Esophagus muscularis mucosa (tissue), 4 donors: ENCODE results near the gene GTF2A2.

Source experiments
- EP300 ChIP-seq: sonication (generic); formaldehyde crosslinking; IDR thresholded peaks from one replicate; pipeline ENCODE4 v1.6.1; 2017; ENCODE audit warnings: antibody characterized with exemption
- POLR2A ChIP-seq: fragments of 450-650 bp; IDR thresholded peaks from one replicate; pipeline ENCODE4 v1.6.1; 2017; ENCODE audit warnings: antibody characterized with exemption, moderate library complexity, mild to moderate bottlenecking, low read depth
- POLR2AphosphoS5 ChIP-seq, 2 donors: sonication (generic); formaldehyde crosslinking; IDR thresholded peaks; one replicate each; pipeline ENCODE4 v1.6.1; 2017; ENCODE audit warnings: antibody characterized with exemption in 2 of 2
- TF ChIP-seq, protein P1 (sequence below), 3 experiments: fragments of 200-600 bp in 2 of 3; fragments of 450-650 bp in 1 of 3; sonication (generic) in 2 of 3; IDR thresholded peaks; one replicate each; pipeline ENCODE4 v1.5.1; 2017 to 2019; ENCODE audit warnings: antibody characterized with exemption in 3 of 3, mild to moderate bottlenecking in 2 of 3, moderate library complexity in 1 of 3

DNA sequence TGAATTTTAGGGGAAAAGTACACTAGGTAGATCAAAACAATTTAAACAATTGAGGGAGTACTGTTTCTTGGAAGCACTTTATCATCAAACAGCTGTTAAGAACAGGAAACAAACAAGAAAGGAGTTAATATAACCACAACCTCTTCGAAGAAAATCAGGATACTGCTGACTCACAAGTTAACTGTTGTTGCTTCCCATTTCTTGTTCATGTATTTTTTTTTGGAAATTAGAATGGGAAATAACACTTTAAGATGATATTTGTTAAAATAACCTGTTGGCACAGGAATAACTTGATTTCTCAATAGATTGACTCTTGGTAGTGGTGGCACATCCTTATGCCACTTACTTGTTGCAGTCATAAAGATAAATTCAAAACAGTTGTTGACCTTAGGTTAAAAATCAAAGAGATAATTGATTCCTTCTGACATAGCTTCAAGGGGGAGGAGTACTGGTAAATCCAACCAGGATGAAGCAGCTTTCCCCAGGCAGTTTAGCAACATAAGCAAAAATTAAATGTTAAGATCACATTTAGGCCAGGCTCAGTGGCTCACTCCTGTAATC, 28.5 kb upstream of the GTF2A2 start:
- TF ChIP-seq, protein P1, sequence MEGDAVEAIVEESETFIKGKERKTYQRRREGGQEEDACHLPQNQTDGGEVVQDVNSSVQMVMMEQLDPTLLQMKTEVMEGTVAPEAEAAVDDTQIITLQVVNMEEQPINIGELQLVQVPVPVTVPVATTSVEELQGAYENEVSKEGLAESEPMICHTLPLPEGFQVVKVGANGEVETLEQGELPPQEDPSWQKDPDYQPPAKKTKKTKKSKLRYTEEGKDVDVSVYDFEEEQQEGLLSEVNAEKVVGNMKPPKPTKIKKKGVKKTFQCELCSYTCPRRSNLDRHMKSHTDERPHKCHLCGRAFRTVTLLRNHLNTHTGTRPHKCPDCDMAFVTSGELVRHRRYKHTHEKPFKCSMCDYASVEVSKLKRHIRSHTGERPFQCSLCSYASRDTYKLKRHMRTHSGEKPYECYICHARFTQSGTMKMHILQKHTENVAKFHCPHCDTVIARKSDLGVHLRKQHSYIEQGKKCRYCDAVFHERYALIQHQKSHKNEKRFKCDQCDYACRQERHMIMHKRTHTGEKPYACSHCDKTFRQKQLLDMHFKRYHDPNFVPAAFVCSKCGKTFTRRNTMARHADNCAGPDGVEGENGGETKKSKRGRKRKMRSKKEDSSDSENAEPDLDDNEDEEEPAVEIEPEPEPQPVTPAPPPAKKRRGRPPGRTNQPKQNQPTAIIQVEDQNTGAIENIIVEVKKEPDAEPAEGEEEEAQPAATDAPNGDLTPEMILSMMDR (IDR thresholded peaks at IDR 0.05): no peak
- TF ChIP-seq EP300 (no peak), POLR2AphosphoS5 (IDR thresholded peaks at IDR 0.05) (no peak), POLR2A (no peak)
